PFSK-1 (cell line): ENCODE measurements around the gene PEX7.

Experiments used
- FOXP2 ChIP-seq: optimal IDR thresholded peaks from 2 replicates; pipeline ENCODE3; 2011; ENCODE audit warnings: borderline replicate concordance, control low read depth, inconsistent platforms; ENCODE audit not compliant: insufficient read depth; ENCODE audit errors: extremely low read length, extremely low read depth
- POLR2AphosphoS5 ChIP-seq: IDR thresholded peaks from 2 replicates; pipeline ENCODE4 v1.6.1; 2012; ENCODE audit warnings: low read depth, mild to moderate bottlenecking, control low read depth, low read length, moderate library complexity
- REST ChIP-seq, 2 experiments: IDR thresholded peaks; 2 replicates each; pipeline versions ENCODE4 v1.6.1 to v1.8.0; 2011 to 2012; ENCODE audit warnings: low read depth in 2 of 2, low read length in 2 of 2, control low read depth in 1 of 2, inconsistent platforms in 1 of 2, mild to moderate bottlenecking in 1 of 2, moderate library complexity in 1 of 2; ENCODE audit not compliant: insufficient read depth in 1 of 2
- SIN3A ChIP-seq: IDR thresholded peaks from 2 replicates; pipeline ENCODE4 v1.6.1; 2012; ENCODE audit warnings: mild to moderate bottlenecking, low read length, moderate library complexity, borderline replicate concordance; ENCODE audit not compliant: insufficient read depth
- TAF1 ChIP-seq: IDR thresholded peaks from 2 replicates; pipeline ENCODE4 v1.6.1; 2012; ENCODE audit warnings: low read length, control low read depth, borderline replicate concordance; ENCODE audit not compliant: insufficient read depth

The PEX7 gene

GRCh38 chr6:136863752-136864151, 41.4 kb downstream of the PEX7 start:
- no peak for TF ChIP-seq POLR2AphosphoS5
- no peak for TF ChIP-seq REST (IDR thresholded peaks at IDR 0.05; ENCODE audit: insufficient read depth in 1 of 2, low read depth in 2 of 2, low read length in 2 of 2)
- no peak for TF ChIP-seq TAF1
- no peak for TF ChIP-seq SIN3A
- TF ChIP-seq FOXP2, result no peak

GRCh38 chr6:136864676-136865075, 42.3 kb downstream of the PEX7 start:
- TF ChIP-seq TAF1, result no peak

- TF ChIP-seq POLR2AphosphoS5 (no peak), TAF1 (no peak), FOXP2 (no peak), REST (IDR thresholded peaks at IDR 0.05; ENCODE audit: insufficient read depth in 1 of 2, low read depth in 2 of 2, low read length in 2 of 2) (no peak), SIN3A (no peak)
These were observed 44.6 kb downstream of the PEX7 start for GRCh38 chr6:136866872-136867416.

- no peak for TF ChIP-seq FOXP2
These were observed 47.1 kb downstream of the PEX7 start for GRCh38 chr6:136869451-136869850.

GRCh38 chr6:136873748-136874147, 51.4 kb downstream of the PEX7 start:
- no peak for TF ChIP-seq SIN3A
- no peak for TF ChIP-seq REST (IDR thresholded peaks at IDR 0.05; ENCODE audit: insufficient read depth in 1 of 2, low read depth in 2 of 2, low read length in 2 of 2)
- no peak for TF ChIP-seq POLR2AphosphoS5
- no peak for TF ChIP-seq FOXP2
- TF ChIP-seq TAF1, result no peak

- TF ChIP-seq FOXP2 (no peak), TAF1 (no peak), REST (IDR thresholded peaks at IDR 0.05; ENCODE audit: insufficient read depth in 1 of 2, low read depth in 2 of 2, low read length in 2 of 2) (no peak), POLR2AphosphoS5 (no peak), SIN3A (no peak)
These were observed 58.5 kb downstream of the PEX7 start for GRCh38 chr6:136880748-136881460.
